D721Med (cell line): ENCODE results near the gene NT5DC3.

Experiments used
- DNase-seq: peaks from one replicate; pipeline ENCODE4 v3.0.0; 2011; ENCODE audit warnings: low spot score; ENCODE audit not compliant: insufficient read length
- FAIRE-seq: peaks from 2 replicates; lab custom pipeline; 2011; peaks lifted over from hg19 to GRCh38; lab: Jason Lieb, UNC
- TF ChIP-seq, protein P1 (sequence below): IDR thresholded peaks from 2 replicates; pipeline ENCODE4 v1.5.1; 2012; ENCODE audit warnings: mild to moderate bottlenecking, control low read depth; ENCODE audit not compliant: insufficient read depth; ENCODE audit errors: missing control alignments

Gene NT5DC3

GRCh38 chr12:103785243-103786031, 55.6 kb downstream of the NT5DC3 start:
- DNase-seq, result no peak
- TF ChIP-seq, protein P1, sequence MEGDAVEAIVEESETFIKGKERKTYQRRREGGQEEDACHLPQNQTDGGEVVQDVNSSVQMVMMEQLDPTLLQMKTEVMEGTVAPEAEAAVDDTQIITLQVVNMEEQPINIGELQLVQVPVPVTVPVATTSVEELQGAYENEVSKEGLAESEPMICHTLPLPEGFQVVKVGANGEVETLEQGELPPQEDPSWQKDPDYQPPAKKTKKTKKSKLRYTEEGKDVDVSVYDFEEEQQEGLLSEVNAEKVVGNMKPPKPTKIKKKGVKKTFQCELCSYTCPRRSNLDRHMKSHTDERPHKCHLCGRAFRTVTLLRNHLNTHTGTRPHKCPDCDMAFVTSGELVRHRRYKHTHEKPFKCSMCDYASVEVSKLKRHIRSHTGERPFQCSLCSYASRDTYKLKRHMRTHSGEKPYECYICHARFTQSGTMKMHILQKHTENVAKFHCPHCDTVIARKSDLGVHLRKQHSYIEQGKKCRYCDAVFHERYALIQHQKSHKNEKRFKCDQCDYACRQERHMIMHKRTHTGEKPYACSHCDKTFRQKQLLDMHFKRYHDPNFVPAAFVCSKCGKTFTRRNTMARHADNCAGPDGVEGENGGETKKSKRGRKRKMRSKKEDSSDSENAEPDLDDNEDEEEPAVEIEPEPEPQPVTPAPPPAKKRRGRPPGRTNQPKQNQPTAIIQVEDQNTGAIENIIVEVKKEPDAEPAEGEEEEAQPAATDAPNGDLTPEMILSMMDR, result no peak
- no peak for FAIRE-seq

- no peak for FAIRE-seq
- TF ChIP-seq, protein P1, result no peak
- DNase-seq, result no peak
These were observed 57.0 kb downstream of the NT5DC3 start for GRCh38 chr12:103783744-103784664.

DNA sequence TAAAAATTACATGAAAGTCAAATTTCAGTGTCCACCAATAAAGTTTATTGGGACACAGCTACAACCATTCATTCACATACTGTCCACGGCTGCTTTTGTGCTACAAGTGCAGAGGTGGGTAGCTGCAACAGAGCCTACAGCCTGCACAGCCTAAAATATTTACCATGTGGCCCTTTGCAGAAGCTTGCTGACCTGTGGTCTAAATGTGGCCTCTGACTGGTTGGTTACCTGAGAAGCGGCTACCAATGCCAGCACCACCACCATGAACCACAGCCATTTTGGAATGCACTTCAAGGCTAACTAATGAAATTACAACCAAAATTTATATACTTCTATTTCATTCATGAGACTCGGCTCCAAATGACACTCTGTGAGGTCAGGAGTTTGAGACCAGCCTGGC, 58.6 kb downstream of the NT5DC3 start:
- DNase-seq, result no peak
- no peak for FAIRE-seq
- TF ChIP-seq, protein P1, result no peak

DNA sequence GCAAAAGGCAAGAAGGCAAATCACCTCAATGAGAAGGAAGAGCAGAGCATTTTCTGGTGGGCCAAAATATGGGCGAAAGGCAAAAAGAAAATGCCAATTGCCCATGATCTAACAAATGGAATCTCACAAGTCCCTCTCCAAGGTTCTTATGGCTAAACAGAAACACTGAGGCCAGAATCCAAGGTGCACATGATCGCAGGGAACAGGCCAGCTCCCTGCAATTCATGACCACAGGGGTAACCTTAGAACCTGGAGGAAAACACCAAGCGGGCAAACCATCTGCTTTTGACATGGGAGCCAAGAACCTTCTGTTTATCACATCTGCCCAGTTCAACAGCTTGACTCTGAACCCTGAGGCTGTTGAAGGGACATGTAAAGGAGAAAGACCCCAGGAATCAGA, 60.0 kb downstream of the NT5DC3 start:
- TF ChIP-seq, protein P1, result no peak
- FAIRE-seq (no peak), DNase-seq (no peak)

GRCh38 chr12:103780093-103780440, 61.0 kb downstream of the NT5DC3 start:
- DNase-seq (no peak), FAIRE-seq (no peak)
- TF ChIP-seq, protein P1, result no peak

DNA sequence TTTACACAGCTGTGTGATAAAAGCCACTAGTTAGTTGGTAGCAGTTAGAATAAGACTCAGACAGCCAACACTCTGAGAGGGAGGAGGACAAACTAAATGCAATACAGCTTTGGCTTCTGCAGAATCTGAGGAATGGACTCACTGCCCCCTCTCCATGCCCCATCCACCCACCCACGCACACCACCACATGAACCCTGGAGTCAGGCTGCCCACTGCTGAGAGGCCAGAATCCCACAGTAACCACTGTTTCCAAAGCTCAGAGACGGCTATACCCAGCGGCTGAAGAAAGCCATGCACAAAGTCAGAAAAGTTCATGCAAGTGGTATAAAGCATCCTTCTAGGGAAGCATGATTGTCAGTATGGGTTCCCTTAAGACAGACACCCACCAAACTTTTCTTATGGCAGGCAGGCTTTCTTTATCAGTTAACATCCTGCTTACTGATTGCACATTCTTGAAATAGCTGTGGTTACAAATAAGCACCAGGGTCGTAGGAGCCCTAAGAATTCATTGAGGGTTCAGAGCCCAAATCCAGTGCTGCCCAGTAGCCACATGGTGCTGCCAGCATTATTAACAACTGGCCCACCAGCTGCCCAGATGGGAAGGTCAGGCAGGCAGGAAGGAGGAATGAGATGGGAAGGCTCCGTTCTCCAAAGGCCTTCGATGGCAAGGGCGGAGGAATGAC, 61.5 kb downstream of the NT5DC3 start:
- TF ChIP-seq, protein P1, result no peak
- no peak for FAIRE-seq
- DNase-seq, result no peak
